ENCODE data around the gene UQCR10.
A peak's percentile ranks its signal among the peaks of the same experiment; 100 is the strongest.

UQCR10 gene

GRCh38 chr22:29756341-29756740, 10.8 kb upstream of the UQCR10 start:
- DNase-seq, result no peak
- intact Hi-C loops (cut with DNase I), result no loop called here

DNA sequence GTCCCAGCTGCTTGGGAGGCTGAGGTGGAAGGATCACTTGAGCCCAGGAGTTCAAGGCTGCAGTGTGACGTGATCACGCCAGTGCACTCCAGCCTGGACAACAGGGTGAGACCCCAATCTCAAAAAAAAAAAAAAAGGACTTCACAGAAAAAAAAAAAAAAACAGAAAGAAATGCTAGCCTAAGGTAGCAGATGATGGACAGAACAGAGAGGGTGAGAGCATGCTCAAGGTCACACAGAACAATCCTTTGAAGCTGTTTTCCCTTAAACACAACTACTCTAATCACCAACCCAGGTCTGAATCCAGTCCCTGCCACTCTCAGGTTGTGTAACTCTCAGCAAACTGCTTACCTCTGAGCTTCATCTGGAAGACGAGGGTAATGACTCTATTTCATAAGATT, 10.1 kb upstream of the UQCR10 start:
- DNase-seq, result no peak
- intact Hi-C loops (cut with DNase I), result no loop called here

DNA sequence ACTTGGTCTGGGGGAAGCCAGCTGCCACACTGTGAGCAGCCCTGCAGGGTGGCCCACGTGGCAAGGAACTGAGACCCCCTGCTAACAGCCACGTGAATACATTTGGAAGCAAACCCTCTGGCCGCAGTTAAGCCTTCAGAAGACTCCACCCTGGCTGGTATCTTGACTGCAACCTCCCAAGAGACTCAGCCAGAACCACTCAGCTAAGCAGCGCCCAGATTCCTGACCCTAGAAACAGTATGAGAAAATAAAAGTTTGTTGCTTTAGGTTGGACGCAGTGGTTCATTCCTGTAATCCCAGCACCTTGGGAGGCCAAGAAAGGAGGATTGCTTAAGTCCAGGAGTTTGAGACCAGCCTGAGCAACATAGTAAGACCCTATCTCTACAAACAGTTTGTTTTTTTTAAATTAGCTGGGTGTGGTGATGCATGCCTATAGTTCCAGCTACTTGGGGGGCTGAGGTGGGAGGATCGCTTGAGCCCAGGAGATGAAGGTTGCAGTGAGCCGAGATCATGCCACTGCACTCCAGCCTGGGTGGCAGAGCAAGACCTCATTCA, 9.0 kb upstream of the UQCR10 start:
- no peak for DNase-seq
- intact Hi-C loops (cut with DNase I), result no loop called here

DNA sequence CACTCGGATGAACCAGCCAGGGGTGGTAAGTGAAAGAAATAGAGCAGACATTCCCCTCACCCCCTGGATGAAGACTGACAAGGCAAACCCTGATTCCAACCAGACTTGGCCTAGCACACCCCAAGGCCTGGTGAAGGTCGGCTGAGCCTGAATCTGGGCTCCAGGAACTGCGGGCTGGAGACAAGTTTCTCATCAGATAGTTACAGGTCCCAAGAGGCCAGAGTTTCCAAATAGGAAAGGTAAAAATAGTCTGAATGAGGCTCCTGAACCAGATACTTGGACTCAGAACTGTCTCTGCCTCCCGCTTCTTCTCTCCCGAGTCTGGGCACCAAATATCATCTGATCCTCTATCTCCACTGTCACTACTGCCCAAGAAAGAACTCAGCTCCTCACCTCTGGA, 8.2 kb upstream of the UQCR10 start:
- intact Hi-C loops (cut with DNase I), result no loop called here

GRCh38 chr22:29762263-29762662, 4.9 kb upstream of the UQCR10 start:
- intact Hi-C loops (cut with DNase I), result no loop called here
- DNase-seq, result peak in 2 of 42 donors; percentile 6 to 12

More for the DNA sequence above, 8.2 kb upstream of the UQCR10 start:
- DNase-seq, result no peak

GRCh38 chr22:29765905-29766631, 1.1 kb upstream of the UQCR10 start:
- DNase-seq, result peak in 5 of 42 donors; percentile 7 to 28 (median 19)
- intact Hi-C loops (cut with DNase I), result no loop called here

- intact Hi-C loops (cut with DNase I), result no loop called here
- peak; percentile 87 to 99 (median 96) for DNase-seq
Measured at GRCh38 chr22:29766632-29767170, 468 bp upstream of the UQCR10 start, which contains the start of gene ZMAT5. ZMAT5 (minus strand) TSS chr22:29767007; CDS start chr22:29748544, 18,463 bp downstream.

DNA sequence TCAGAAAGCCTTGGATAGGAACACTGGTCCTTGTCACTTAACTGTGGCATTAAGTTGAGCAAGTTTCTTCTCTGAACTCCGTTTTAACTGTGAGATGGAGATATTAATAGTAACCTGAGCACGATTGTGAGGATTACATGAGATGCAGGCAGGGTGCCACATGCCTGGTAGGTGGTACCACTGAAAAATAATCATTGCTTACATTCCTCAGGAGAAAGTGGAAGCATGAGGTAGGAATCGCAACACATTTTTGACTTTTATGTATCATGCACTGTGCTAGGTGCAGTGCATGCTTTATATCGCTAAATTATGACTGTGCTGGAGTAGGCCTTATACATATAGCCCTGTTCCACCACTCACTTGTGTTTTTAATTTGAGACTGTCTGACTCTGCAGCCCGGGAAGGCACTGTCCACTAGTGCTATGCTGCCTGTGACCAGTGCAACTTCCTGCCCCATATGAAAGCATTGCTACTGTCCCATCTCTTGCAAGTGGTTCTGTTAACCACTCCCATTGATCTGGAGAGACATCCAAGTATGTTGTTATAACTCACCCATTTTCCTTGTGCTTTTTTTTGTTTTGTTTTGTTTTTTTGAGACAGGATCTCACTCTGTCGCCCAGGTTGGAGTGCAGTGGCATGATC, 1.0 kb downstream of the UQCR10 start:
- DNase-seq, result no peak
- intact Hi-C loops (cut with DNase I), result no loop called here

DNA sequence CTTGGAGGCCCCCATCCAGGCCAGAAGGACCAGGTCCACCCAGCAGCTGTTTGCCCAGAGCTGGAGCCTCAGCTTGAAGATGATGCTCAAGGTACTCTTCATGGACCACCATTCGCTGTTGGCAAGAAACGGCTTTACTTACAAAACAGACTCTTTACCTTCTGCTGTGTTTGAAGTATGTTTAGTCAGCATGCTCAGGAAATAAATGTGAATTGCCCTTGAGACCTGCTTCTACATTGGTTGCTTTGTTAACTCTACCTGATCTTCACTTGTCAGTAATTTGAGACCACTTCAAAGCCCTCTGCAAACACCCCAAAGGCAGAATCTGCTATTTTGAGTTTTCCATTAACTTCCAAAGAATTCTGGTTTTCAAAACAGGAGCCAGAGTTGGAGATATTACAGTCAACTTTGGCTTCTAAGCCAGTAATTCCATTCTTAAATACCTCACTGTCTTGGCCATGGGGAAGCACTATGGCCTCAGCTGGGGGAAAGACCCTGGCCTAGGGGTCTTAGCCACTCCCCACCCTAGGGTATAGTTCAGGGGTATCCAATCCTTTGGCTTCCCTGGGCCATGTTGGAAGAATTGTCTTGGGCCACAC, 2.7 kb downstream of the UQCR10 start:
- intact Hi-C loops (cut with DNase I), result loop anchor here (10.0 kb wide), 1 partner anchor 235 kb away; no protein-coding TSS in a partner anchor

GRCh38 chr22:29772170-29772641, 5.0 kb downstream of the UQCR10 start:
- DNase-seq, result no peak
- intact Hi-C loops (cut with DNase I), result loop anchor here (10.0 kb wide), 1 partner anchor 233 kb away; no protein-coding TSS in a partner anchor

More for the DNA sequence above, 2.7 kb downstream of the UQCR10 start:
- DNase-seq, result no peak

DNA sequence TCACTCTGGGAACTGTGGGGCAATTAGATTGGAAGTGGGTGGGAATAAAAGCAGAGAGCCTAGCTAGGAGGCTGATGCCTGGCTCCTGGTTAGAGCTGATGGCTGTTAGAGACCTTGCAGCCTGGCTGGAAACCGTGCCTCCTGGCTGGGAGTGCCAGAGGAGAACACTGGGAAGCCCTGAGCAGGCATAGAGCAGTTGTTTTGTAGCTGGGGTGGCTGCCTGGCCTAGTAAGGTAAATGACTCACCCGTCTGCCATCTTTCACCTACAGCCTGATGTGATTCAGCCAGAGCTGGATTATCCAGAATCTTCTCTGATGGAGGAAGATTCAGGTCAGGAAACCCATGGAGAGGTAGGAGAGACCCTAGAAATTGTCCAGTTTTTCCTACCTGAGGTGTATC, 6.1 kb downstream of the UQCR10 start:
- intact Hi-C loops (cut with DNase I), result loop anchor here (10.0 kb wide), 1 partner anchor 232 kb away; no protein-coding TSS in a partner anchor
- peak in 38 of 42 donors; percentile 27 to 85 (median 62) for DNase-seq

DNA sequence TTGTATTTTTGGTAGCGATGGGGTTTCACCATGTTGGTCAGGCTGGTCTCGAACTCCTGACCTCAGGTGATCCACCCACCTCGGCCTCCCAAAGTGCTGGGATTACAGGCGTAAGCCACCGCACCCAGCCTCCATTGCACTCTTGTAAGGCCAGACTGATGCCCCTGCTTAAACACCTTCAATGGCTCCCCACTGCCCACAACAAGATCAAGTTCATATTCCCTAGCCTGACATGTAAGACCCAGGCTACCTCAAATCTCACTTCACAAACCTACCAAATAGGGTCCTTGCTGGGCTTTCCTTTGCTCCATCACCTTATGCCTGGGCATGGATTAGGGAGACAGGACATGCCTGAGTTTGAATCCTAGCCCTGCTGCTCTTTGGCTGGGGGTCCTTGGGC, 13.1 kb downstream of the UQCR10 start:
- intact Hi-C loops (cut with DNase I), result no loop called here
- DNase-seq, result no peak

DNA sequence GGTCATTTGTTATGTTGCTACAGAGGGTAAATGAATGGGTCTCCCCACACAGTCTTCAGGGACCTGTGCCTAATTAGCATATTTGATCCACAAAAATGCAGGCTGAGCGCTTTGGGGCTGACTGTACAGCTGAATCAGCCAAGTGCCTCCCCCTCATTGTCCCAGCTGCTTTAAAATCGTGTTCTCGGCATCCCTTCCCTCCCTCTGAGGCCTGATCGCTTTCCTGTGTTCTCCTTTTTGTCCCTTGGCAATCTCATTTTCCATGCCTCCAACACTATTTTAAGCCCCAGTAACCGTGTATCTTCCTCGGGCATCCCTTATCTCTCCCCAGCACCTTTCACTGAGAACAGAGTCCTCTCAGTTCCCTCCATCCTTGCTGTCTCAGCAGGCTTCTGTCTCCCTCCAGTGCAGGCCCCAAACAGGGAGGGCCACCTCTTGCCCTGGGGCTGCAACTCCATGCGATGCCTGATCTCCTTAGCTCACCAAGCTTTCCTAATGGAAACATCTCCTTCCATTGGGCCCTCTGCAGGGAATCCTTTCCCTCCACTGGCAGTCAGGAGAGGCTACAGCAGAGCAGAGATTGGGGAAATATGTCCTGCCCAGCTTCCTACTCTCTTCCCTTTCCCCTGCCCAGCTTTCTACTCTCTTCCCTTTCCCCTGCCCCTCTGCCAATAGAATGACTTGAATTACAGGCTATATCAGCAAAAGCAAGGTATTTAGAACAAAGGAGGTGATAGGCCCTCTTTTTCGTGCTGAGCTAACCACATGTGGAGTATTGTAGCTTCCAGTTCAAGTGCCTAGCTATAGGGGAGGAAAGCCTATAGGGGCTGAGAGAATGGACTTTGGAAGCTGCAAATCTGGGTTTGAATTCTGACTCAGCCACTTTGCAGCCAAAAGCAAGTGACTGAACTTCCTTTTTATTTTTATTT, 13.8 kb downstream of the UQCR10 start:
- intact Hi-C loops (cut with DNase I), result no loop called here
- peak in 37 of 42 donors; percentile 18 to 88 (median 53) for DNase-seq

GRCh38 chr22:29782061-29782845, 15.1 kb downstream of the UQCR10 start:
- intact Hi-C loops (cut with DNase I), result no loop called here
- peak in 29 of 42 donors; percentile 15 to 74 (median 38) for DNase-seq

GRCh38 chr22:29784451-29785361, 17.5 kb downstream of the UQCR10 start:
- peak in 39 of 42 donors; percentile 10 to 82 (median 54) for DNase-seq
- intact Hi-C loops (cut with DNase I), result no loop called here

- no peak for DNase-seq
- intact Hi-C loops (cut with DNase I), result no loop called here
Measured at GRCh38 chr22:29786031-29786430, 18.9 kb downstream of the UQCR10 start.

Measured in head of caudate nucleus (tissue), 42 donors.